Transverse colon (tissue), 4 donors: Measurements from ENCODE around the gene SLAMF7.

Source experiments
- CTCF ChIP-seq, 5 experiments: fragments of 200-600 bp in 3 of 5; fragments of 450-650 bp in 2 of 5; sonication (generic) in 3 of 5; IDR thresholded peaks; 1 replicate in 2 of 5; 2 replicates in 3 of 5; pipeline ENCODE4 v1.5.1; 2016 to 2017; ENCODE audit warnings: antibody characterized with exemption in 5 of 5, inconsistent platforms in 3 of 5, mild to moderate bottlenecking in 2 of 5, moderate library complexity in 1 of 5
- EP300 ChIP-seq: sonication (generic); formaldehyde crosslinking; IDR thresholded peaks from one replicate; pipeline ENCODE4 v1.6.1; 2017; ENCODE audit warnings: antibody characterized with exemption, low read depth
- POLR2A ChIP-seq: fragments of 450-650 bp; IDR thresholded peaks from one replicate; pipeline ENCODE4 v1.6.1; 2016; ENCODE audit warnings: antibody characterized with exemption, mild to moderate bottlenecking, moderate library complexity
- POLR2AphosphoS5 ChIP-seq, 3 donors: sonication (generic); formaldehyde crosslinking; IDR thresholded peaks; one replicate each; pipeline ENCODE4 v1.6.1; 2016; ENCODE audit warnings: antibody characterized with exemption in 3 of 3

GRCh38 chr1:160724465-160725242 lies 14.4 kb upstream of the SLAMF7 start:
- TF ChIP-seq CTCF (IDR thresholded peaks at IDR 0.05) (no peak), POLR2AphosphoS5 (IDR thresholded peaks at IDR 0.05) (no peak), EP300 (no peak), POLR2A (no peak)
